Astrocyte (in vitro differentiated cells and primary cell): ENCODE results near the gene KLHL24. TPM values are rescaled to one million over a fixed set of nuclear protein-coding genes. Genes with fewer than 3 reads are reported as not detected.
A peak's percentile ranks its signal among the peaks of the same experiment; 100 is the strongest.

Source experiments
- DNase-seq: peaks from one replicate; pipeline ENCODE4 v3.0.0-alpha.2; 2010; ENCODE audit warnings: low read depth
- FAIRE-seq: peaks from 2 replicates; lab custom pipeline; 2011; peaks lifted over from hg19 to GRCh38; lab: Jason Lieb, UNC
- H2AFZ ChIP-seq: 2 replicates; pipeline ENCODE4 v1.6.0; 2012; ENCODE audit warnings: low read depth, low read length, inconsistent platforms
- H3K27ac ChIP-seq: 2 replicates; pipeline ENCODE4 v1.5.1; 2011; ENCODE audit warnings: low read depth, low read length, inconsistent platforms
- H3K27me3 ChIP-seq: 2 replicates; pipeline ENCODE4 v1.6.0; 2011; ENCODE audit warnings: low read length, inconsistent platforms; ENCODE audit not compliant: insufficient read depth
- H3K36me3 ChIP-seq: 2 replicates; pipeline ENCODE4 v1.5.1; 2011; ENCODE audit warnings: low read length, inconsistent platforms; ENCODE audit not compliant: insufficient read depth
- H3K4me1 ChIP-seq: 2 replicates; pipeline ENCODE4 v1.5.1; 2011; ENCODE audit warnings: low read length, inconsistent platforms; ENCODE audit not compliant: insufficient read depth
- H3K4me2 ChIP-seq: 2 replicates; pipeline ENCODE4 v1.6.0; 2012; ENCODE audit warnings: low read length, inconsistent platforms
- H3K4me3 ChIP-seq: 2 replicates; pipeline ENCODE4 v1.5.1; 2011; ENCODE audit warnings: low read depth, mild to moderate bottlenecking, low read length, inconsistent platforms; ENCODE audit not compliant: insufficient read depth
- H3K79me2 ChIP-seq: 2 replicates; pipeline ENCODE4 v1.6.0; 2012; ENCODE audit warnings: mild to moderate bottlenecking, low read length, inconsistent platforms; ENCODE audit not compliant: insufficient read depth
- H3K9ac ChIP-seq: 2 replicates; pipeline ENCODE4 v1.6.0; 2012; ENCODE audit warnings: mild to moderate bottlenecking, low read length, inconsistent platforms
- H3K9me3 ChIP-seq: 2 replicates; pipeline ENCODE4 v1.5.1; 2012; ENCODE audit warnings: low read depth, mild to moderate bottlenecking, low read length, inconsistent platforms; ENCODE audit not compliant: insufficient read depth
- H4K20me1 ChIP-seq: 2 replicates; pipeline ENCODE4 v1.6.0; 2012; ENCODE audit warnings: low read length, inconsistent platforms; ENCODE audit not compliant: insufficient read depth
- H3K27ac Mint-ChIP-seq: one replicate; pipeline ENCODE4 v1.8.0; 2021; ENCODE audit warnings: mild to moderate bottlenecking, mixed read lengths; ENCODE audit not compliant: unreplicated experiment
- H3K27me3 Mint-ChIP-seq: one replicate; pipeline ENCODE4 v1.8.0; 2021; ENCODE audit warnings: low read depth, mixed read lengths; ENCODE audit not compliant: unreplicated experiment
- H3K36me3 Mint-ChIP-seq: one replicate; pipeline ENCODE4 v1.8.0; 2021; ENCODE audit warnings: low read depth, mixed read lengths; ENCODE audit not compliant: unreplicated experiment
- H3K4me1 Mint-ChIP-seq: one replicate; pipeline ENCODE4 v1.8.0; 2021; ENCODE audit warnings: low read depth, mixed read lengths; ENCODE audit not compliant: unreplicated experiment
- H3K4me3 Mint-ChIP-seq: one replicate; pipeline ENCODE4 v1.8.0; 2021; ENCODE audit warnings: mild to moderate bottlenecking, moderate library complexity, mixed read lengths; ENCODE audit not compliant: unreplicated experiment
- H3K9me3 Mint-ChIP-seq: one replicate; pipeline ENCODE4 v1.8.0; 2021; ENCODE audit warnings: mild to moderate bottlenecking, mixed read lengths; ENCODE audit not compliant: unreplicated experiment
- CTCF ChIP-seq: IDR thresholded peaks from 2 replicates; pipeline ENCODE4 v1.5.1; 2011; ENCODE audit warnings: low read depth, mild to moderate bottlenecking, inconsistent platforms, low read length, moderate library complexity; ENCODE audit not compliant: insufficient read depth
- EZH2 ChIP-seq: IDR thresholded peaks from 2 replicates; pipeline ENCODE4 v1.6.1; 2012; ENCODE audit warnings: mild to moderate bottlenecking, low read length, inconsistent platforms; ENCODE audit not compliant: insufficient read depth
- total RNA-seq: library from RNA; stranded (reverse); gene quantifications from 2 replicates; pipeline ENCODE4 v1.2.1, GENCODE V29; 2021

The KLHL24 gene
- total RNA-seq, 1 donor from 2014 or later: 38.7 TPM

- peaks cover 9% of the 10 kb centered on the region for H3K4me1 ChIP-seq
- H3K4me2 ChIP-seq: peak overlapping the region; percentile 93
- no peaks in the 10 kb centered on the region for H3K9me3 ChIP-seq
- Mint-ChIP-seq H3K9me3 (no peaks in the 10 kb centered on the region), H3K36me3 (peaks cover 3% of the 10 kb centered on the region), H3K27me3 (no peaks in the 10 kb centered on the region), H3K27ac (peak overlapping the region; percentile 8), H3K4me1 (peaks cover 19% of the 10 kb centered on the region), H3K4me3 (peak overlapping the region; percentile 84)
- H3K9ac ChIP-seq: peak overlapping the region; percentile 51
- peak overlapping the region; percentile 93 for H3K4me3 ChIP-seq
- H2AFZ ChIP-seq: peak overlapping the region; percentile 91
- peak overlapping the region; percentile 84 for H3K27ac ChIP-seq
- no peaks in the 10 kb centered on the region for H3K27me3 ChIP-seq
- no peak for DNase-seq
- no peak for FAIRE-seq
- H3K79me2 ChIP-seq: peaks cover 45% of the 10 kb centered on the region
- H4K20me1 ChIP-seq: peaks cover 34% of the 10 kb centered on the region
- TF ChIP-seq CTCF (no peak), EZH2 (no peak)
- peaks cover 2% of the 10 kb centered on the region for H3K36me3 ChIP-seq
These were observed 61.7 kb downstream of the KLHL24 start for GRCh38 chr3:183697123-183697609.

GRCh38 chr3:183697610-183698317, 62.3 kb downstream of the KLHL24 start, which contains the start of gene YEATS2:
Gene YEATS2, plus strand, starts transcription at chr3:183697797. Its CDS starts 17,366 bp downstream, at chr3:183715163.
- Mint-ChIP-seq H3K9me3 (no peaks in the 10 kb centered on the region), H3K27ac (peak within 1 kb of the TSS; percentile 80), H3K4me1 (peaks cover 19% of the 10 kb centered on the region), H3K36me3 (peaks cover 3% of the 10 kb centered on the region), H3K4me3 (peak within 1 kb of the TSS; percentile 94), H3K27me3 (no peaks in the 10 kb centered on the region)
- TF ChIP-seq CTCF: no peak
- TF ChIP-seq EZH2: no peak
- H3K27ac ChIP-seq: peak within 1 kb of the TSS; percentile 84
- peak within 1 kb of the TSS; percentile 93 for H3K4me2 ChIP-seq
- no peak for FAIRE-seq
- H3K36me3 ChIP-seq: peaks cover 2% of the 10 kb centered on the region
- peak within 1 kb of the TSS; percentile 94 for H2AFZ ChIP-seq
- no peaks in the 10 kb centered on the region for H3K27me3 ChIP-seq
- peak within 1 kb of the TSS; percentile 93 for H3K4me3 ChIP-seq
- peaks cover 51% of the 10 kb centered on the region for H3K79me2 ChIP-seq
- peaks cover 40% of the 10 kb centered on the region for H4K20me1 ChIP-seq
- peaks cover 9% of the 10 kb centered on the region for H3K4me1 ChIP-seq
- H3K9ac ChIP-seq: peak within 1 kb of the TSS; percentile 96
- peak; percentile 47 for DNase-seq
- no peaks in the 10 kb centered on the region for H3K9me3 ChIP-seq
